Measurements from ENCODE around the gene DQX1.

DNA sequence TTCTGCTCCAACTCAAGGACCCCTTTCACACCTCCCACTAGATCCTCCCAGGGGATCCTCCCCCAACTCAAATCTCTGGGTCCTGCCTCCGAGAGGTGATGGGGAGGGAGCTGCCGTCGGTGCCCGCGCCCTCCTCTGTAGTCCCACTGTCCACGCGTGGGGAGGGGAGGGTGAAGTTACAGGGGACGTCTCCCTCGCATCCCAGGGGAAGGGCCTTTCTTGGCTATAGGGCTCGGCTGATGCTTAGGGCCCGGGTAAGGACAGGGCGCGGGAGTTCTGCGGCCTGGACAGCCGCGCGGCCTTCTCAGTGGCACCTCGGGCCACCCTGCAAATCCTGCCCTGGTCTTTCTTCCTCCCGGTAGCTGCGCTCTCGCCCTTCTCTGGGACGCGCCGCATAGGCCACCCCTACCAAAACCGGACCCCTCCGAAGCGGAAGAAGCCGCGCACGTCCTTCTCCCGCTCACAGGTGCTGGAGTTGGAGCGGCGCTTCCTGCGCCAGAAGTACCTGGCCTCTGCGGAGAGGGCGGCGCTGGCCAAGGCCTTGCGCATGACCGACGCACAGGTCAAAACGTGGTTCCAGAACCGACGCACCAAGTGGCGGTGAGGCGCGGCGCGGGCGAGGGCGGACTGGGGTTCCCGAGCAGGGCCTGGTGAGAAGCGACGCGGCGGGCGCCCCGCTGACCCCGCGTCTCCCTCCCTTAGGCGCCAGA lies 10.6 kb downstream of the DQX1 start:
- TF ChIP-seq CTCF (IDR thresholded peaks at IDR 0.05) (no peak), POLR2A (IDR thresholded peaks at IDR 0.05) (no peak)
